Activated naive CD8-positive, alpha-beta T cell treated with anti-CD3 and anti-CD28 coated beads, Interleukin-2, amount 10 ng/mL, durations not matched to agents 7 days and 5 days (primary cell): Measurements from ENCODE around the gene LINGO4. TPM values are rescaled to one million over a fixed set of nuclear protein-coding genes. Genes with fewer than 3 reads are reported as not detected.
A peak's percentile ranks its signal among the peaks of the same experiment; 100 is the strongest.

Experiments used
- ATAC-seq: fragments of 150-1000 bp; cut with Tn5 transposase; one replicate; pipeline ENCODE4 v1.10.0; 2021; ENCODE audit warnings: low read depth, moderate library complexity
- POLR2A ChIA-PET: fragments of 350-600 bp; sonication (Branson Sonifier 250); formaldehyde crosslinking; loops from one replicate; lab custom pipeline; 2021; ENCODE audit warnings: antibody characterized with exemption; lab: Charles Lee
- DNase-seq: peaks from one replicate; pipeline ENCODE4 v3.0.0; 2021
- H3K27ac Mint-ChIP-seq: one replicate; pipeline ENCODE4 v1.8.0; 2022; ENCODE audit warnings: mild to moderate bottlenecking, mixed read lengths
- H3K27me3 Mint-ChIP-seq: one replicate; pipeline ENCODE4 v1.8.0; 2022; ENCODE audit warnings: mild to moderate bottlenecking, moderate library complexity, mixed read lengths
- H3K36me3 Mint-ChIP-seq: one replicate; pipeline ENCODE4 v1.8.0; 2021; ENCODE audit warnings: mild to moderate bottlenecking, mixed read lengths
- H3K4me1 Mint-ChIP-seq: one replicate; pipeline ENCODE4 v1.8.0; 2021; ENCODE audit warnings: mixed read lengths
- H3K4me3 Mint-ChIP-seq: one replicate; pipeline ENCODE4 v1.8.0; 2022; ENCODE audit warnings: mild to moderate bottlenecking, moderate library complexity, mixed read lengths
- H3K9me3 Mint-ChIP-seq: one replicate; pipeline ENCODE4 v1.8.0; 2021; ENCODE audit warnings: mixed read lengths
- total RNA-seq, 2 experiments: library from RNA; stranded (reverse); gene quantifications; one replicate each; pipeline ENCODE4 v1.2.3, GENCODE V29; 2021

The LINGO4 gene, protein sequence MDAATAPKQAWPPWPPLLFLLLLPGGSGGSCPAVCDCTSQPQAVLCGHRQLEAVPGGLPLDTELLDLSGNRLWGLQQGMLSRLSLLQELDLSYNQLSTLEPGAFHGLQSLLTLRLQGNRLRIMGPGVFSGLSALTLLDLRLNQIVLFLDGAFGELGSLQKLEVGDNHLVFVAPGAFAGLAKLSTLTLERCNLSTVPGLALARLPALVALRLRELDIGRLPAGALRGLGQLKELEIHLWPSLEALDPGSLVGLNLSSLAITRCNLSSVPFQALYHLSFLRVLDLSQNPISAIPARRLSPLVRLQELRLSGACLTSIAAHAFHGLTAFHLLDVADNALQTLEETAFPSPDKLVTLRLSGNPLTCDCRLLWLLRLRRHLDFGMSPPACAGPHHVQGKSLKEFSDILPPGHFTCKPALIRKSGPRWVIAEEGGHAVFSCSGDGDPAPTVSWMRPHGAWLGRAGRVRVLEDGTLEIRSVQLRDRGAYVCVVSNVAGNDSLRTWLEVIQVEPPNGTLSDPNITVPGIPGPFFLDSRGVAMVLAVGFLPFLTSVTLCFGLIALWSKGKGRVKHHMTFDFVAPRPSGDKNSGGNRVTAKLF
- total RNA-seq = under 1 TPM in 1 of 2 experiments, not detected in 1; 0.14 TPM

DNA sequence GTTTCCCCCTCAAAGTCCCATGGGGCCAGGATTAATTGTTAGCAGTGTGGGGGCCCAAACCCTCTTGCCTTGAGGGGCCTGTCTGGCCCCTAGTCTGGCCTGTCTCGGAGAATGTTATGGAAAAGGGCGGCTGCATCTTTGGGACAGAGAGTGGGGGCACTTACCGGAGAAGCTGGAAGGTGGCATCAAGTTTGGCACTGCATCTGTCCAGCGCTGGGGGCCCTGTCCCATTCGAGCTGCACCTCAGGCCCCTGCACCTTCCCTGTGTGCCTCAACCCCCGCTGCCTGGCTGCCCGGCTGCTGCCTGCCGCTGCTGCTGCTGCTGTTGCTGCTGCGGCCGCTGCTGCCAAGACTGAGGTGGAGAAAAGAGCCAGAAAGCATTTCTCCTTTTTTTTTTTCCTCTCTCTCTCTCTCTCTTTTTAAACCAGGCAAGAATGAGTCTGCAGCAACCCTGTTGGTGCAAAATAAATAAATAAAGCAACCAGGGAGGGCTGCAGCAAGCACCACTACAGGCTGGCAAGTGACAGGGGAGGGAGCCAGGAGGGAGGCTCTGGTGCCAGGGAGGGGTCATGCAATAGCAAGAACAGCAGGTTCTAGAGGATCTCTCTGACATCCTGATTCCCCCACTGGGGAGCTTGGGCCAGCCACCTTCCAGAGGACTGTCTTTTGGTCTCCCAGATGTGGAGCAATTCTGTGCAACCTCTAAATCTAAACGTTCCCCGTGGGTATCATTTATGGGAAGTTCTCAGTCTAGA is at the start of gene LINGO4:
Gene LINGO4, minus strand, starts transcription at position 354 of the 755 bp plus-strand sequence. CDS start 2,715 bp downstream, outside the sequence.
- POLR2A ChIA-PET = no interaction called here
- no peaks in the 10 kb centered on the region for H3K36me3 Mint-ChIP-seq
- no peak for DNase-seq
- H3K9me3 Mint-ChIP-seq = no peaks in the 10 kb centered on the region
- no peak for ATAC-seq
- no peak within 1 kb of the TSS for H3K4me3 Mint-ChIP-seq
- H3K4me1 Mint-ChIP-seq = peaks cover 5% of the 10 kb centered on the region
- H3K27ac Mint-ChIP-seq = no peak within 1 kb of the TSS
- peaks cover 18% of the 10 kb centered on the region for H3K27me3 Mint-ChIP-seq

DNA sequence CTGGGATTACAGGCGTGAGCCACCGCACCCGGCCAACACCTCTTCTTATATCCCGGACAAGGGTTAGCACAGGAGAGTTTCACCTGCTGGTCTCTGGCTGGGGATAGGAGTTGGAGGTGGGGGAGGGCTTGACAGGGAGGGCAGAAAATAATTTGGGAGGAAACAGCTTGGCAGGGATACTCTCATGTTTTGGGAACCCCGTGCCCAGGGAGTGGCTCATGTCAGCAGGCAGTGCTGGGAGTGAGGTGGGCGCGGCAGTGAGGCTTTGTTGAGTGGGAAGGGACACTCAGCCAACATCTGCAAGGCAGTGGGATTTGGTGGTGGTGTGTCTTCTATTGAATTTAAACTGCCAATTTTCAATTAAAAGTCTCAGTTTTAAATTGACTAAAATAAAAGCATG is 49.4 kb upstream of the LINGO4 start:
- POLR2A ChIA-PET = no interaction called here
- Mint-ChIP-seq H3K4me3 (no peak overlapping the region), H3K4me1 (peaks cover 1% of the 10 kb centered on the region), H3K27ac (no peak overlapping the region), H3K36me3 (no peaks in the 10 kb centered on the region), H3K9me3 (no peaks in the 10 kb centered on the region), H3K27me3 (peaks cover 6% of the 10 kb centered on the region)
- DNase-seq = no peak
- ATAC-seq = no peak

DNA sequence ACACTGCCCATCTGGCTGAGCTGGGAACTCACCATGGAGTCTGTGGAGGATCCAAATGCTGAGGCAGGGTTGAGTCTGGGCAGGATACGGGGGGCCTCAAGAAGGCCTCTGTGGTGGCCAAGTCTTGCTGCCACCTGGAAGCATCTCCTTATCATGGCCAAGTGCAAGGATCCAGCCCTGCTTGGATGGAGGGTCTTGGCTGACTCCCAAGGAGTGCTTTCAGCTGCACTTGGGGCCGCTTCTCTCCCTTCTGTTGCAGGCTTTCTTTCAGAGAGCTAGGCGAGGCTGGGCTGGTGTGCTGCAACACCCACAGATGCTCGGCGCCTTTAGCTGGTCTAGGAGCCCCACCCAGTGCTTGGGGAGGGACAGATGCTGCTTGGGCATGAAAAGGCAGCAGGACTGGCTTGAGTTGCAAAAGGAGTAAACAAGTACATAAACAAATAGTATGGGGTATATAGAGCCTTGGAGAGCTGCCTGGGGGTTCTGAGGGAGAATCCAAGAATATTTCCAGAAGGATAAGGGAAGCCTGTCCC is 48.3 kb upstream of the LINGO4 start, which contains the start of gene THEM5:
Gene THEM5, minus strand, starts transcription at position 302 of the 533 bp plus-strand sequence. Its CDS starts 147 bp downstream, at position 155.
- DNase-seq (no peak), ATAC-seq (no peak)
- no peak within 1 kb of the TSS for H3K4me3 Mint-ChIP-seq
- H3K27ac Mint-ChIP-seq = no peak within 1 kb of the TSS
- H3K27me3 Mint-ChIP-seq = peaks cover 6% of the 10 kb centered on the region
- POLR2A ChIA-PET = no interaction called here
- no peaks in the 10 kb centered on the region for H3K9me3 Mint-ChIP-seq
- no peaks in the 10 kb centered on the region for H3K36me3 Mint-ChIP-seq
- H3K4me1 Mint-ChIP-seq = peaks cover 1% of the 10 kb centered on the region

DNA sequence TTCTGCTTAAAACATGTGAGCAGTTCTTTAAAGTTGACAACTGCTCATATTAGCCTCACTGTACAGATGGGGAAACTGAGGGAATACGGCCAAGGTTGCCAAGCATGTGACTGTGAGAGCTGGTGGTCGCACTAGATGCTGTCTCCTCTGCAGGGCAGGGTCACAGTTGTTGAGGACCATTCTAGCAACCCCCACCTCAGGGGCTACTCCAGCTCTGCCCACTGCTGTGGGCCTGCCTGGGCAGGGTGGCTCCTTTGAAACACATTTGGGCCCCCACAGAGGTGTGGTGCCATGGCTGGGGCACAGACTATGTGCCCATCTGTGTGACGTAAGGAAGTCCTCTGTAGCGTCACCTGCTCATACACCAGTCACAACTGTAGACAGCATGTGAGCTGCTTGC is 47.5 kb upstream of the LINGO4 start:
- DNase-seq (no peak), ATAC-seq (no peak)
- no peak overlapping the region for H3K4me3 Mint-ChIP-seq
- peaks cover 1% of the 10 kb centered on the region for H3K4me1 Mint-ChIP-seq
- no peak overlapping the region for H3K27ac Mint-ChIP-seq
- POLR2A ChIA-PET = no interaction called here
- H3K36me3 Mint-ChIP-seq = no peaks in the 10 kb centered on the region
- no peaks in the 10 kb centered on the region for H3K9me3 Mint-ChIP-seq
- peaks cover 6% of the 10 kb centered on the region for H3K27me3 Mint-ChIP-seq

- ATAC-seq = no peak
- Mint-ChIP-seq H3K9me3 (no peaks in the 10 kb centered on the region), H3K27me3 (peaks cover 6% of the 10 kb centered on the region), H3K36me3 (no peaks in the 10 kb centered on the region), H3K4me3 (no peak overlapping the region), H3K27ac (peak overlapping the region; percentile 12), H3K4me1 (no peaks in the 10 kb centered on the region)
- no peak for DNase-seq
- POLR2A ChIA-PET = no interaction called here
Observed at GRCh38 chr1:151851886-151852285, 46.7 kb upstream of the LINGO4 start.

DNA sequence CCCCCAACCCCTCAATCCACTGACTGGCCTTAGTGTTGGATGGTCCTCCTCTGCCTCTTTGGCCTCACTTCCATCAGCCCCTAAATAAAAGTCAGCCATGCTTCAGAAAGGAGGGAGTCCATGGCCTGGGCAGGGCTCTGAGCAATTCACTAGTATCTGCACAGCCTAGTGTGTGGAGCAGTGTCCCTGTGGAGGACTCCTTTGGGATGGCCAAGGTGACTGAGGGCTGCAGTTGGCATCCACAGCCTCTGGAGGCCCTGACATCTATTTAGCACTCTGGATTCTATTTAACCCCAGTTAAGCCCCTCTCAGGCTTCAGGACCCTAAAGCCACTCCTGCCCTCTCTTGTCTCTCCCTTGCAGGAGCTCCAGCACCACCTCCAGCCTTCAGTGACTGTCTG is 44.7 kb upstream of the LINGO4 start:
- ATAC-seq (no peak), DNase-seq (no peak)
- POLR2A ChIA-PET = no interaction called here
- Mint-ChIP-seq H3K27ac (no peak overlapping the region), H3K4me1 (peaks cover 2% of the 10 kb centered on the region), H3K4me3 (no peak overlapping the region), H3K27me3 (peaks cover 6% of the 10 kb centered on the region), H3K9me3 (no peaks in the 10 kb centered on the region), H3K36me3 (no peaks in the 10 kb centered on the region)

- no peak overlapping the region for H3K27ac Mint-ChIP-seq
Observed at GRCh38 chr1:151849126-151849525, 43.9 kb upstream of the LINGO4 start.

GRCh38 chr1:151847867-151848596 is 42.8 kb upstream of the LINGO4 start:
- ATAC-seq (no peak), DNase-seq (no peak)
- Mint-ChIP-seq H3K27me3 (peaks cover 8% of the 10 kb centered on the region), H3K9me3 (no peaks in the 10 kb centered on the region), H3K4me3 (no peak overlapping the region), H3K4me1 (peaks cover 2% of the 10 kb centered on the region), H3K27ac (no peak overlapping the region), H3K36me3 (no peaks in the 10 kb centered on the region)
- POLR2A ChIA-PET = no interaction called here

More at GRCh38 chr1:151849126-151849525, 43.9 kb upstream of the LINGO4 start:
- DNase-seq (no peak), ATAC-seq (no peak)
- H3K4me3 Mint-ChIP-seq = no peak overlapping the region
- H3K4me1 Mint-ChIP-seq = peaks cover 2% of the 10 kb centered on the region
- peaks cover 8% of the 10 kb centered on the region for H3K27me3 Mint-ChIP-seq
- POLR2A ChIA-PET = no interaction called here
- H3K36me3 Mint-ChIP-seq = no peaks in the 10 kb centered on the region
- H3K9me3 Mint-ChIP-seq = no peaks in the 10 kb centered on the region

DNA sequence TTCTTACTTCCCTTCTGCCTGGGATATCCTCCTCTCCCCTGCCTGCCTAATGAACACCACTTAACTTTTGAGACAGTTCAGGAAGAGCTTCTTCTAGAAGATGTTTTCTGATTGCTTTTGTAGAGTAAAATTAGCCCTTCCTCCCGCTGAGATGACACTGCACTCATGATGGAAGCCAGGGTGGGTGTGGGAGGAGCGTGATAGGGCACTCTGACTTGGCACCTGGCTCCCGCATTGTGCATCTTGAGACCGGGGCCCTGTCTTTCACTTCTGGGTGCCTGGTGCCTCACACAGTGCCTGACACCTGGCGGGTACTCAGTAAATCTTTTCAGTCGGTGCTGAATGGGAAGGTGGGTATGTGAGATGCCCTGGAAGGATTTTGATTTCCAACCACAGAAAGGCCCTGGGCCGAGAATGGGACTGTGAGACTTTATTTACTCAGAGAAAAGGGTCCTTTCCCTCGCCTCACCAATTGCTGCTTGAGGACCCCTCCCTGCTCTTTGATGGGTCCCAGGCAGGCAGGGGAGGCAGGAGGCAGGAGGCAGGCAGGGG is 41.5 kb upstream of the LINGO4 start:
- Mint-ChIP-seq H3K36me3 (no peaks in the 10 kb centered on the region), H3K4me1 (peaks cover 2% of the 10 kb centered on the region), H3K9me3 (no peaks in the 10 kb centered on the region), H3K27ac (no peak overlapping the region), H3K27me3 (peaks cover 5% of the 10 kb centered on the region), H3K4me3 (no peak overlapping the region)
- no peak for ATAC-seq
- POLR2A ChIA-PET = no interaction called here
- no peak for DNase-seq

DNA sequence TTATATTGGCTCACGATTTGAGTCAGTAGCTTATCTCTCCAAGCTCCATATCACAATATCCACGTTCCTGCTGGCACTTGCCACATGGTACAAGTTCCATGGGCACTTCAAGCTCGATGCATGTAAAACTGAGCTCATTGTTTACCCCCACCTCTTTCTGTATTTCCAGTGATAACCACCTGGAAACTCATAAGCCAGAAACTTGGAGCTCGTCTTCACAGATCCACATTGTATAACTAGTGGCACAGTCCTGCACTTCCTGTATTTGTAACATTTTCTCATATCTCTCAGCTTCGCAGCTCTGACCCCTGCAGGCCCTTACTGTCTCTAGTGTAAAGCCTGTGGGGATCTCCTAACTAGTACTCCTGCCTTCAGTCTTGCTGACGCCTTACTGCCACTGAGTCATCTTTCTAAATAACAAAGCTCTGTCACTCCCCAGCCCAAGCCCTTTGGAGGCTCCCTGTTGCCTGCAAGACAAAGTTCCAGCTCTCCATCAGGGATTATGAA is 40.9 kb upstream of the LINGO4 start:
- POLR2A ChIA-PET = no interaction called here
- H3K4me3 Mint-ChIP-seq = no peak overlapping the region
- DNase-seq (no peak), ATAC-seq (no peak)
- H3K9me3 Mint-ChIP-seq = no peaks in the 10 kb centered on the region
- no peaks in the 10 kb centered on the region for H3K36me3 Mint-ChIP-seq
- H3K27me3 Mint-ChIP-seq = peaks cover 2% of the 10 kb centered on the region
- no peak overlapping the region for H3K27ac Mint-ChIP-seq
- H3K4me1 Mint-ChIP-seq = peaks cover 3% of the 10 kb centered on the region

GRCh38 chr1:151843398-151843797 is 38.2 kb upstream of the LINGO4 start:
- no peak for ATAC-seq
- no peaks in the 10 kb centered on the region for H3K36me3 Mint-ChIP-seq
- POLR2A ChIA-PET = no interaction called here
- H3K4me3 Mint-ChIP-seq = no peak overlapping the region
- DNase-seq = no peak
- no peak overlapping the region for H3K27ac Mint-ChIP-seq
- peaks cover 16% of the 10 kb centered on the region for H3K4me1 Mint-ChIP-seq
- H3K27me3 Mint-ChIP-seq = peaks cover 5% of the 10 kb centered on the region
- no peaks in the 10 kb centered on the region for H3K9me3 Mint-ChIP-seq

DNA sequence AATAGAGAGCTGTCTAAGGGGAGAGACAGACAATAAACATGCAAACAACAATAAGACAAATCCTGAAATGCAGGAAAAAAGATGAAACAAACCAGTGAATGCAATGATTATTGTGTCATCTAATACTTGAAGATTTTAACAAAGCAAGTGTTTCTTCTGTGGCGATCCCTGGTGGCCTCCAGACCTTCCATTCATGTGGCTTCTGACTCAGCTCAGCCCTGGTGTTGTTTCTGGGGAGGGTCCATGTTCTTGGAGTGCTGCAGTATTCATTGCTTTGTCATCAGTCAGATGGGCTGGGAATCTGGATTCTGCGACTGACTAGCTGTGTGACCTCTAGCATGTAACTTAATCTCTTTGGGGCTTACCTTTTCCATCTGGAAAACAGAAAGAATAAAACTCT is 35.9 kb upstream of the LINGO4 start:
- no peak for ATAC-seq
- H3K36me3 Mint-ChIP-seq = no peaks in the 10 kb centered on the region
- H3K27me3 Mint-ChIP-seq = peaks cover 10% of the 10 kb centered on the region
- H3K4me1 Mint-ChIP-seq = peaks cover 30% of the 10 kb centered on the region
- H3K9me3 Mint-ChIP-seq = no peaks in the 10 kb centered on the region
- POLR2A ChIA-PET = no interaction called here
- H3K27ac Mint-ChIP-seq = no peak overlapping the region
- H3K4me3 Mint-ChIP-seq = no peak overlapping the region
- DNase-seq = no peak
